NCI-H345 treated with DMSO at 0.1 percent for 48 hours (cell line): ENCODE results near the gene FAM241B.

Source experiments
- DNase-seq: peaks from one replicate; lab custom pipeline; 2025; ENCODE audit not compliant: unreplicated experiment; lab: John Stamatoyannopoulos, UW

FAM241B gene

DNA sequence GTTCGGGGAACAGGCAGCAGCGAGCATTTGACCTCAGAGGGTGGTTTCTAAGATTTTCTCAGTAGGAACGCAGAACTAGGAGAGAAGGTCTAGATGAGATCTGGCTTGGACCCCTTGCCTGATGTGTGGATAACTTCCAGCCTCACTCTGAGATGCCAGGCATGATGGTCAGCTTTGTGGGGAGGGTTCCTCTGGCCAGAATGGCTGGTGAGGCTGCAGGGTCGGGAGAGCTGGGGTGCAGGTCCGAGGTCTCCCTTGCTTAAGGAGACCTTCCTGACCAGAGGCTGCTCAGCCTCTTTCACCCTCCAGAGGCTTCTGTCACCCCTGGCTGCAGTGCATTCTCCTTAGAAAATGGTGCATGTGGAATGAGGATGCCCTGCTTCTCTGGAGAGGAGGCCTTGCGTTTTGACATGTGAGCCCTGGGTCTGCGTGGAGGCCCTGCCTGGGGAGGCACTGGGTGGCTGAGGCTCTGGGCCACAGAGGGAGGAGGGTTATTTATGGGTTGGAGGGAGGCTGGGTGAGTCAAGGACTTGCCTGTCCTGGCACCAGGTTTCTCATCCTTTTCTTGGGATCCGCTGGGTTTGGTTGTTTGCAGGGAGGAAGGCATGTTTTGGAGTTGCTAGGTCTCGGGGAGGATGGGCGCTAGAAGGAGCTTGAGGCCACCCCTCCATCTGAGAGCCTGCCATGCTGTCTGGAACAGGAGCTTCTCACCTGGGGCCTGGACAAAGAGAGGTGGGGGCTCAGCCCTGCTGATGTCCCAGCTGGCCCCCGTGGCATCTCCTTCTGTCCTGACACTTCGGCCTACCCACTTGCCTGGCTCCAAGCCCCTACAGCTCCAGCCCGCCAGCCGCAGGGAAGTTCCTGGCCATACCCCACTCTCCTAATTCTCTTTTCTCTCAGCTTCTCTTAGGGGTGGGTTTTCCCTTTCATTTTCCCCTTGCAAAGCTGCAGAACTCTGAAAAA lies 3.9 kb downstream of the FAM241B start:
- DNase-seq: no peak

DNA sequence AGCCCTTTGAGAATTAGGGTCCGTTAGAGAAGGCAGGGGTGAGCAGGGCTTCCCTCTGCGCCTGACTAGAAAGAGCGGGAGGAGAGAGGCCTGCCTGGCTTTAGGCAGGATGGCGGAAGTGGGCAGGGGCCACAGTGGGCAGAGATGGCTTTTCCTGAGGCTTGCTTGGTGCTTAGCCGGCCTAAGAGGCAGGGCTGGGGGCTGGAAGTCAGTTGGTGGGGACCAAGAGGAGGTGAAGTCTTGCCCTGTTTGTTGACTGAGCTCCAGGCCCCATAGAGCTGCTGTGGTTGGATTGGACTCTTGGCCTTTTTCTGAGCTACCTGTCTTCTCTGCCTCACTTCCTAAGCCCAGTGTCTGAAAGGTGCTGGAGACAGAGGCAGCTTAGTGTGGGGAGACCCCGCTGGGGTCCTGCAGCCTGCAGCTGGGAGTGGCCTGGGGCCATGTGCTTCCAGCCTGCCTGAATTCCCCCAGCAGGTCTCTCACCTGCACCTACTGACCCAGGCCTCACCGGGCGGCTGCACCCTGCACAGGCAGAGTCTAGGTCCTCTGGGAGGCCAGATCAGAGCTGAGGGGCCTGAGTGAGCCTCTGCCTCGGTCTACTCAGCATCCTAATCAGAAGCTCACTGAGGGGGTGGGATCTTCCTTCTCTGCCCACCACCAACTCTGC lies 4.8 kb downstream of the FAM241B start:
- no peak for DNase-seq

DNA sequence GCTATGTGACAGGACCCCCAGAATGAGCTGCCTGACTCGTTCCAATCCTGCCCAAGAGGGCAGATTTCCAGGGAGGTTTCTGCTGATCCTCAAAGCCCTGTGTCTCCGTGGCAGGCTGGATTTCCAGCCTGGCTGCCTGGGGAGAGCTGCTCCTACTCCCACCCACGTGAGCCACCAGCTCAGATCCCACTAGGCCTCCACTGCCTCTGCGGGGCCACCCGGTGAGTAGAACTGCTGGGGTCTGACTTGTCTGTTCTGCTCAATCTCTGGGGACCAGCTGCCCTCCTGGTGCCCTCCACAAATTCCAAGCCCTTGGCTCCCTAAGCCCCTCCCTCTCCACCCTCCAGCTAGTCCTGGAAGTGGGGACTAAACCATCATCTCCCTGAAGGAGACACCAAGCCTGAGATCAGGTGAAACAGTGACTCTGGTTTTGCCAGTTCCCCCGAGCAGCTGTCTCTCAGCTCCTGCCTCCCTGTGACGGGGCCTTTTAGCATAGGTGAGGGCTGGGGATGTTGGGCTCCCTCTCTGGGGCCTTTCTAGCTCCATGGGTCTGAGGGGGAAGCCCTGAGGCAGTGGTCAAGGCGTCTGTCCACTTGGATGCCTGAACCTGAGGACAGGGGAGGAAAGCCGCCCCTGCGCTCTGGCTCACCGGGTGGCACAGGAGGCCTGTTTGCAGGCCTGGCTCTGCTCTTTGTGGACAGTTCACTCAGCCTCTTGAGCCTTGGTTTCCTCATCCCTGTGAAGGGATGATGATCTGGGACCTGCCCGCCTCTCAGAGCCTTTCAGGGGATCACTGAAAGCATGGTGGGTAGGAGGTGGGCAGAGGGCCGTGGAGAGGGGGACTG lies 5.6 kb downstream of the FAM241B start:
- no peak for DNase-seq

DNA sequence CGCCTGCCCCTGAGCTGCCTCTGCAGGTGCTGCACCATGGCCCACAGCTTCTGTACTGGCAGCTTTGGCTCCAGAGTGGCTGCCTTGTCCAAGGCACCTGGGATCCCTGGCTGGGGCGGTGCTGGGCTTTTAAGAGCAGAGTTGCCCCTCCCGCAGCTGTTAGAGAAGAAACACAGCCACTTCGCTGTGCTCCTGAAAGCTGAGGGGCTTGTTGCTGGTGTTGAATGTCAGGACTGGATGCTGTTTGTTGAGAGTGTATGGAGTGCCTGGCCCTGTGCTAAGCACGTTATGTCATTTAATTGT lies 6.2 kb downstream of the FAM241B start:
- no peak for DNase-seq

DNA sequence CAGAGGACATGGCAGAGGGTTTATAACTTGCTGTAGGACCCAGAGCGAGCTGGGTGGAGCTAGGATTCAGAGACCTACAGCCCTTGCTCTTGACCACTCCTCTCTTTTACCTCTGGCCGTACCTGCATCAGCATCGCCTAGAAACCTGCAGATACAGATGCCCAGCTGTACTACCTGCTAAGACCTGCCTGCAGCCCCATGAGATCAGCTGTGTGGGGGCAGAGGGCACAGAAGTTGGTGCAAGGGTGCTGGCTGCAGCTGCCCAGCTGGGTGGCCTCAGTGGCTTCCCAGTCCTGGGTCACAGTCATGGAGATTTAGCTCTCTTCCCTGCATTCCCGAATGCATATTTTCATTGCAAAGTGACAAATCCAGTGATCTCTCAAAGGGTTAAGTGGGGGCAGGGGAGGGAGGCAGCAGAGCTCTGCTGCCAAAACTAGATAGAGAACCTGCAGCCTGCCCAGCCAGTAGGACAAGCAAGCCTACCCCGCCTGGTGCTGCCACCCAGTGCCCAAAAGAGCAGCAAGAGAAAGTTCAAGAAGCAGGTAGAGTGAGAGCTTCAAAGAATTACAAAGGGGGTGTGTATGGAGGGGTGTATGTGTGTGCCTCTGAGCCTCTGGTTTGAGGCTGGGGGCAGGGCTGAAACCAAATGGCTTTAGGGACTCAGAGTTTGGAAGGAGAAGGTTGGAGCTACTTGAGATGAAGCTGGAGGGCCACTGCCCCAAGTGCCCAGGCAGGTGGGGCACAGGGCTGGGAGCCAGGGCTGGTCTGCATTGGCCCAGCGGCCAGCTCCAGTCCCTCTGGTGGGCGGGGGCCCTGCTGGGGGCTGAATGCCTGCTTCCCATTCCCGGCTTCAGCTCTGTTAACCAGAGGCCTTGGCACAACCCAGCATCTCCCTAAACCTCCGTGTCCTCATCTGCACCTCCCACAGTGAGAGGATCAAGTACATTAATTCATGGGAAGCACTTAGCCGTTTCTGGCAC lies 6.9 kb downstream of the FAM241B start:
- DNase-seq: no peak

DNA sequence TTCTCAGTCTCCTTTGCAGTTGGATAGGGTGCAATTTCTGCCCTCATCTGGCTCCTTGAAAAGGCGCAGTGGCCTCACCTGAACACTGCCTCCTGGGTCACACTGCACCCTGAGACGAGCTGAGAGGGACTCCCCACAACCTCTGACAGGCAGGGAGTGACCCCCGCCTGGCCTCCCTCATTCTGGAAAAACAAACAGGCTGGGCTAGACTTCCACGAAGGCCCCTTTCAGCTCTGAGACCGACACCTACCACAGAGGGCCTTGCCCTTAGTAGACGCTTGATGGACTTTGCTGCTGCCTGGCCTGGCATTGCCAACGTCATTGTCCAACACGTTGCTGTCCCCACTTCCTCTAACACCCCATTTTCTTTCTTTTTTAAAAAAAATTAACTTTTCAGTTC lies 8.6 kb downstream of the FAM241B start:
- no peak for DNase-seq

DNA sequence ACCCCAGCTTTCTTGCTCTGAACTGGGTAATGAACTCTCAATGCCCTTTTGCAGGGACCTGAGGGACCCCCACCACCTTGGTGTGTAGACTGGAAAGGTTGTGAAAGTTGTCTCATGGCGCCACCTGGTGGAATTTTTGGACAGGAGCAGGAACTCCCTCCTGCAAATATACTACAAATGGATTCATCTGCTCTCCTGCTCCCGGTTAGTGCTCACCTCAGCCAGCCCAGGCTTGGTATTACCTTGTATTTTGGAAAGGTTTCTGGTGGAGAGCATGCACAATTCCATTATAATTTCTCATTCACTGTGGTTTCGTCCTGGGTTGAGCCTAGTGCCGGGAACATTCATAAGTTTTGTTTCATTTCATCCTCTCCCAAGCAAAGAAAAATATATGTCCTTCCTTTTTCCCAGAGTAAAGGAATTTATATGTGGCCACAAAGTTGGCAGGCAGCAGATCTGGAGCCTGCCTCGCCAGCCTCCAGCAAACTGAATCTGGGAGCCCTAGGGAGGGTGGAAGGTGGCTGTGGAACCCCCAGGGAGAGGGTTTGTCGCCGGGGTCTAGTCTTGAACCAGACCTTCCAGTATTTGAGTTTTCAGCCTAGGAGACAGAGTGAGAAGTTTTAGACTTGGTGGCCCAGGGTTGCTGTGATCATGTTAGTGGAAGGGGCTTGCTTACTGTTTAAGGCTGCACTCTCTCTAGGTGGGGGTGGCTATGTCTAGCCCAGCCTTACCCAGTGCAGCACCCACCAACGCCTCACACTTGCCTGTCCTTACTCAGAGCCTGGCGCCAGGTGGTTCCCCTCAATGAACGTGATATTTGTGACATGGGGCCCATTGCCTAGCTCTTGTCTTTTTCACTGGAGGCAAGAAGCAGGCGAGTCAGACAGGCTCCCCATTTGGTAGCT lies 9.5 kb downstream of the FAM241B start:
- peak; percentile 18 for DNase-seq

DNA sequence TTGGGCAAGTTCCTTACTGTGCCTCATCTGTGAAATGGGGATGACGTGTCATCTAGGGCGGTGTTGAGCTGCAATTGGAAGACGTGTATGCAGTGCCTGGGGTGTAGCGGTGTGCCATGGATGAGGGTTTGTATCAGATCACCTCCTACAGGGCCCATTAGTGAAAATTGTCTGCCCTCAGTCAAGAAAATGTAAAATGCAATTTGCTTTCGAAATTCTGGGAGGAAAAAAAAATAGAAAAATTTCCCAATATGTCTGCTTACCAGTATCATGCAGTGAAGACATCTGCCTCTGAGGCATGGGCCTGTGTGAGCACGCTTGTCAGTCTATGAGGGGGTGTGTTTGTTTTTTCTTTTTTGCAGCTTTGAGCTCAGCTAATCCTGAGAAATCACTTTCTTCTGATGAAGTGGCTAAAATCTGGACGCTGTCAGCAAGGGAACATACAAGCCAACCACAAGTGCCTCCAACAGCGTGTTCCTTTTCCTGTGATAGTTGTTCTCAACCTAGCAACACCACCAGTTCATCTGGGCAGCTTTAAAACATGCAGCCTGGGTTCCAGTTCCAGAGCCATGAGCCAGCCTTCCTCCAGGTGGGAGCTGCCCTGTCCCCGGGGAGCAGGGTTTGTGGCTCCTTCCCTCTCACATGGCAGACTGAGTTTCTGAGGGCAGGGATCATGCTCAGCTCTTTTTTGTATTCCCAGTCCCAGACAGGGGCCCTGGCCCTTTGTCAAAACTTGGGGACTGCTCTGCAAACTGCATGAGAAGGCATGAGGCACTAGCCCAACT lies 10.3 kb downstream of the FAM241B start:
- no peak for DNase-seq

DNA sequence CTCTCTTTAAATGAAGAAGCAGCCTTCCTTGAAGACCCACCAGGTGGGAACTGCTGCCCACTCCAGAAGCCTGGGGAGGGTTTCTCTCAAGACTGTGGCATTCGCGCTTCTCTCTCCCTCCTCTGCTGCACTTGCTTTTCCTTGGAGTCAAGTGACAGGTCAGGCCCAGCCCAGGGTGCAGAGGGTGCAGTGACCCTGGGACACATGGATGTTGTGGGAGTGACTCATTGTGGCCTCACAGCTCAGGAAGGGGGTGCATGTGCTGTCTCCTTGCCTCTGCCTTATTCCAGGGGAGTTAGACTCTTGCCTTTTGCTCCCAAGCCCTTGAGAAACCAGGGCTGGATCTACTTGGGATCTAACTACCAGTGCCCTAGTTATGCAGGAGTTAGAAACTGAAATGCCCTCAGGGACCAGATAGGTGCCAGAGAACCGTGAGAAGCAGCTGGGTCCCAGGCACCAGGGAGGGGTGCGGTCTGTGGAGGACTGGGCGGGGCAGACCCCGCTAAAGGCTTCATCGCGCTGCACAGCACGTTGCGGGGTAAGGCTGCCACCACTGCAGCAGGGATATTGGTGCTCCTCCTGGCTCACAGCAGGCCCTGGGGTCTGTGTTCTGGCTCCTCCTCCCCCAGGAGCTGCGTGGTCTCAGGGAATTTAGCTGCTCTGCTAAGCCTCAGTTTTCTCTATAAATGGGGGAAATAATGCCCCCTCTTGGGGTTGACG lies 11.4 kb downstream of the FAM241B start:
- no peak for DNase-seq

DNA sequence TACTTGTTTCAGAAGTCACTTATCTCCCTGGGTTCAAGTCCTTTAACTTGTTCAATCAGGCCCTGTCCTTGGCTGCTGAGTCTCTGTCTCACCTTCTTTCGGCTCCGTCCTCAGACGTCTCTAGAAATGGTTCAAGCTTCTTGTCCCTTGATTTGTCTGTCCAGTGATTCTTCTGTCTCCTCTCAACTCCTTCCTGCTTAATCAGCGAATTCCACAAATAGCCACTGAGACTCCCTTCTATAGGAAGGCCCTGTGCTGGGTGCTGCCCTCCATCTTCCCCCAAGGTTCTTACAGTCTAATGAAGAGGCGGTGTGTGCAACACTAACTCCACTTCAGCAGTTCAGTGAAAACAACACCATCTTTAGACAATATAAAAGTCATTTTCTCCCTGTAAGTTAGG lies 12.7 kb downstream of the FAM241B start:
- no peak for DNase-seq

DNA sequence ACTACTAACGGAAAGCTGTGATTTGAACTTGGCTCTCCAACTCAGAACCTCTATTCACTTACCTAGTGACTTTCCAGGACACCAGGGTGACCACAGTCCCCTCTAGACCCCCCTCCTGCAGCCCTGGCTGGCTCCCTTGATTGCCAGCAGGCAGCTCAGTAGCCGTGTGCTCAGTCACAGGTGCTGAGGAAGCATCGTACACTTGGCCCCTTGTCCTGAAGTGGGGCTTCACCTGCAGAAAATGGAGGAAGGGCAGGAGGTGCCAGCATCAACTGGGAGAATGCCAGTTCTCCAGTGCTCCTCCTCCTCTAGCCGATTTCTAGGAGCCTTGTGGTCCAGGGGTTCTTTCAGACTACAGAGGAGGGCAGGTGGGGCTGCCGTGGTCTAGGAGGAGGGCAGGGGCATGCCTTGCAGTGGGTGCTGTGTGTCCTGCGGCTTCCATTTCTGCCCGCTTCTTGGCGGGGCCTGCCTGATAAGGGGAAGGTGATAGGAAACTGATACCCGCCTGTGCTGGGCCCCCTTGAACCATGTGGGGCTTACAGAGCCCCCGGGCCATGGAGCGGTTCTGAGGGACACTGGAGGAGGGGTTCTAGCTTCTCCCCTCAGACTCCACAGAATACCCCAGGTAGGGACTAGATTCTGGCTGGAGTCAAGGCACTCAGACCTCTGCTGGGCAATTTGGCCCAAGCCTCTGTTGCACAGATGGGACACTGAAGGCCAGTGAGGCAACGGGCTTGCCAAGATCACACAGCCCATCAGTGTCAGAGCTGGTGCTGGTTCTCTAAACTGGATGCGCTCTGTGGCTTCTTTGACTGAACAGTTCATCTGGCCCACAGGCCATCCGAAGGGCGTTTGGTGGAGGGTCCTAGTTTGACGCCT lies 14.0 kb downstream of the FAM241B start:
- DNase-seq: no peak

DNA sequence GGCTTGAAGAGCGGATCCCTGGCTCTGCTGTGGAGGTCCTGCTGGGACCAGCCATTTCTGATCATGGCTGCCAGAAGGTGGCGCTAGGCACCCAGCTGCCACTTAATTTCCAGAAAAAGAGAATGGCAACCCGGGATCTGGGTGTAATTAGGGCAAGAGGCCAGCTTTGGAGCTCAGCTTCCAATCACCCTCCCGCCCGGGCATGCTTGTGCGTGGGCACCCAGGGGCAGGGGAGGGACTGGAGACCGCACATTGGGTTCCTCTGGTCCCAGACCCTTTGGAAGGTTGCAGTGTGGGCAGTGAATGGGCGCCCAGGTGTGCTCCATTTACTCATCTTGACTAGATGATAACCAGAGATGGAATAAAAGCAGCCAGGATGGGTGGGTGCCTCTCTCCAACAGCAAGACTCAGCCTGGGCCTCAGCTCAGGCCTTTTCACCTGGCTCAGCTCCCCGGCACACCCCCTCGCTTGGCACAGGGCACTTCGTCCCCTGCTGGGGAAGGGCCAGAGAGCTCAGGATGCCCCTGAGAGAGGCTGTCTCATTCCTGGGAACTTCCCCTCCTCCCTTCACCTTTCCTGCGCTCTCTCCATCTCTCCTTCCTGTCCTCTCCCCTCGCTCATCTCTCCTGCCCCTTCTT lies 14.7 kb downstream of the FAM241B start:
- DNase-seq: peak; percentile 6

DNA sequence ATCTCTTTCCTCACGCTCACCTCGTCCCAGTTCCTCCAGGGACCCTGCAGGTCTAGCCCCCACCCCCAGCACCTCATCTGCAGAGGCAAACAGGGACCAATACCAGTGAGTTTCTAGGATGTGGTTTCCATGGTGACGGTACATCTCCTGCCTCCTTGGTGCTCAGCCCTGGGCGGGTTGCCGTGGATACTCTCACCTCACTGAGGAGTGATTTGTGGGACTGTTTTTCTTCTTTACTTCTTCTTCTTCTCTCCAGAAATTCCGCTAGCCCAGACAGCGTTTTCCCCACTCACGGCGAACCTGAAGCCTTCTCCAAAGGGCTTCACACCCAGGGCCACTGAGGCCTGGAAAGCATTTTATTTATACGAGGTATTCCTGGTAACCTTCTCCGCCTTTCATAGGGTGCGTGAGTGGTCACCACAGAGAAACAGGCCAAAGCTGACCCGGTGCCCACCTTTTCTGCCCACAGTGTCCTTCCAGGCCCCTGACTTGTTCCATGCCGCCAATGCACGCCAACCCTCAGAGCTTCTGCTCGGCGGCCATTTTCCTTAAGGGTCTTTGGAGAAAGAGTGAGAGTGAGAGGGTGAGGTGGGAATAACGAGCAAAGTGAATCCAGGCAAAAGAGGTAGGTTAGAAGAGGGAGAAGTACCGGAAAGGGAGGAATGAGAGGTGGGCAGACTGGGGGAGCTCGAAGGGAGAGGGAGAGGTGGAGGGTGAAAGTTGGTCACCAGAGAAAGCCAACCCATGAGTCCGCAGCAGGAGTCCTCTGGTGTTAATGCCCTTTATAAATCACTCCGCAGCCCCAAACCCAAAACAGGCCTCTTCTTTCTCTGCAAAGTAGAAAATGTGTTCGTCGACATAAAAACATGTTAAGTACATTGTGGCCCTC lies 15.5 kb downstream of the FAM241B start:
- no peak for DNase-seq

DNA sequence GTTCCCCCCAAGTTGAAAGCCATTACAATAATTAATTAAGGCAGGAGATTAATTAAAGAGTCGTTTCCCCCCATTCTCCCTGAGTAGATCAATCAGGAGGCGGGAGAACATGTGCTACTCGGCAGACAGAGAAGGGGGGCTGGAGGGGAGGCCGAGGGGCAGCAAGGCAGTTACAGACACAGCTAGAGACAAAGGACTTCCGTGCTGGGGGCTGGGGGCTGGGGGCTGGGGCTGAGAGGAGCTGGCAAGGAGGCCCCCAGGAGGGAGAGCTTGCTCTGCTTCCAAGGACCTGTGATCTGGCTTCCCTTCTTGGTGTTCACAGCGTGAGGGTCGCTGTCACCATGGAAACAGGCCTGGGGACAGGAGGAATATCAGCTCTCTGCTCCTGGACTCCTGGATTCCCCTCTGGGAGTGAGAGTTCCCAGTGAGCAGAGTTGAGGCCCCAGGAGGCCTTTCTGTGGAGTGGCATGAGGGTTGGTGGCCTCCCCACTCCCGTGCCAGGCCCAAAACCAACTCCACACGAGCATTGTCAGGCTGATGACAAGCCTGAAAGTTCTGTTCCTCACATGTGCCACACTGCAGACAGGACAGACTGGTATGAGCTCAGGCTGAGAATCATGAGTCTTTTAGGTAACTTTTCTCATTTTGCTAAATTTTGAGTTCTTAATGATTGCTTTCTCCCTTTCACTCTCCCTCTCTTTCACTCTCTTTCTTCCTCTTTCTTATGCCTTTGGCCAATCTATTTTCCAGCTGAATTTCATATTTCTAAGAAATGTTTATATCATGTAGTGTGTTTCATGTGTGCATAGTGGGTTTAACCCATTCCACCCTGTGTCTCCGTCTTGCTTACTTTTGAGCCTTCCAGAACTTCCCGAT lies 16.4 kb downstream of the FAM241B start:
- no peak for DNase-seq

DNA sequence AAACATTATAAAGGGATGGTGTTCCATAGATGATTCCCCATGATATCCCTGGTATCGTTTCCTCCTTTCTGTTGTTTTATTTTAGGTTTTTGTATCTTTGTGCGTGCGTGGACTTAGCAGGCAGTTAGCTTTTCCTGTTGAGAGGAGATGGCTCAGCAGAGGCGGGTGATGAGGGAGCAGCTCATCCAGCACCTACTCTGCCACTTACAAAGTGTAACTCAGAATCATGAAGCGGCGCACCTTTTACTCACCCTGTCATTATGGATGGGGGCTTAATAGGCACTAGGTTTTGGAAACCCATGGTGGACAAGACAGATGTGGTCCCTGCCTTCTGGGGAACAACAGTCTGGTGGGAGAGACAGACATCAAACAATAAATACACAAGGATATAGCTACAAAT lies 17.1 kb downstream of the FAM241B start:
- no peak for DNase-seq
